BE2C (cell line): ENCODE data around the gene PHEX.

ENCODE experiments used
- DNase-seq: peaks from one replicate; pipeline ENCODE4 v3.0.0-alpha.2; 2020
- H3K27me3 ChIP-seq: fragments of 250-450 bp; sonication (Bioruptor Pico); 2 replicates; pipeline ENCODE4 v1.5.1; 2020; ENCODE audit warnings: mild to moderate bottlenecking
- H3K36me3 ChIP-seq: fragments of 250-450 bp; sonication (Bioruptor Pico); 2 replicates; pipeline ENCODE4 v1.5.1; 2020; ENCODE audit warnings: mild to moderate bottlenecking
- H3K4me1 ChIP-seq: fragments of 250-450 bp; sonication (Bioruptor Pico); 2 replicates; pipeline ENCODE4 v1.5.1; 2020
- H3K4me3 ChIP-seq: 2 replicates; pipeline ENCODE4 v1.5.1; 2011; ENCODE audit warnings: low read depth, low read length
- H3K9me3 ChIP-seq: fragments of 250-450 bp; sonication (Bioruptor Pico); 2 replicates; pipeline ENCODE4 v1.5.1; 2020
- TF ChIP-seq, protein P1 (sequence below): IDR thresholded peaks from 2 replicates; pipeline ENCODE4 v1.5.1; 2012; ENCODE audit warnings: mild to moderate bottlenecking, low read depth, low read length

Gene PHEX

GRCh38 chrX:22202251-22202650, 170.1 kb downstream of the PHEX start:
- no peak overlapping the region for H3K4me3 ChIP-seq
- no peaks in the 10 kb centered on the region for H3K27me3 ChIP-seq
- H3K9me3 ChIP-seq: no peaks in the 10 kb centered on the region
- H3K36me3 ChIP-seq: no peaks in the 10 kb centered on the region
- DNase-seq: no peak
- no peaks in the 10 kb centered on the region for H3K4me1 ChIP-seq
- TF ChIP-seq, protein P1, sequence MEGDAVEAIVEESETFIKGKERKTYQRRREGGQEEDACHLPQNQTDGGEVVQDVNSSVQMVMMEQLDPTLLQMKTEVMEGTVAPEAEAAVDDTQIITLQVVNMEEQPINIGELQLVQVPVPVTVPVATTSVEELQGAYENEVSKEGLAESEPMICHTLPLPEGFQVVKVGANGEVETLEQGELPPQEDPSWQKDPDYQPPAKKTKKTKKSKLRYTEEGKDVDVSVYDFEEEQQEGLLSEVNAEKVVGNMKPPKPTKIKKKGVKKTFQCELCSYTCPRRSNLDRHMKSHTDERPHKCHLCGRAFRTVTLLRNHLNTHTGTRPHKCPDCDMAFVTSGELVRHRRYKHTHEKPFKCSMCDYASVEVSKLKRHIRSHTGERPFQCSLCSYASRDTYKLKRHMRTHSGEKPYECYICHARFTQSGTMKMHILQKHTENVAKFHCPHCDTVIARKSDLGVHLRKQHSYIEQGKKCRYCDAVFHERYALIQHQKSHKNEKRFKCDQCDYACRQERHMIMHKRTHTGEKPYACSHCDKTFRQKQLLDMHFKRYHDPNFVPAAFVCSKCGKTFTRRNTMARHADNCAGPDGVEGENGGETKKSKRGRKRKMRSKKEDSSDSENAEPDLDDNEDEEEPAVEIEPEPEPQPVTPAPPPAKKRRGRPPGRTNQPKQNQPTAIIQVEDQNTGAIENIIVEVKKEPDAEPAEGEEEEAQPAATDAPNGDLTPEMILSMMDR: no peak

GRCh38 chrX:22203186-22203585, 171.1 kb downstream of the PHEX start:
- H3K9me3 ChIP-seq: no peaks in the 10 kb centered on the region
- H3K4me1 ChIP-seq: no peaks in the 10 kb centered on the region
- TF ChIP-seq, protein P1: no peak
- DNase-seq: no peak
- no peaks in the 10 kb centered on the region for H3K27me3 ChIP-seq
- no peak overlapping the region for H3K4me3 ChIP-seq
- H3K36me3 ChIP-seq: no peaks in the 10 kb centered on the region

DNA sequence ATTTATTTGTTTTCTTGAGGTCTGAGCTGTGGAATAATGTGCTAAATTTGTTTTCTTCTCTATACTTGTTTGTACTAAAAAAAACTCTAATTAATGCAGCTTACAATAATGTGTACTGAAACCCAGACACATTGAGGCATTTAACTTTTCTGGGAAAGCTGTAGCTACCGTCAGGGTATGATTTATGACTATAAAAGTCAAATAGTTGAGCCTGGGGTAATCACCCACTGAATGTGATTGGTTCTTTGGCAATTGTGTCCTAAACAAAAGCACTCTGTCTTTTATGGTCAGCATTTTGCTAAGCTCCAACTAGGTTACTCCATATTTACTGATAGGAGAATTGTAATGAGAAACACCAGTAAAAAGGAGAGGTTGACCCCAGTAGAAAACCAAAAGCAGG, 174.7 kb downstream of the PHEX start:
- no peaks in the 10 kb centered on the region for H3K36me3 ChIP-seq
- H3K27me3 ChIP-seq: no peaks in the 10 kb centered on the region
- no peak overlapping the region for H3K4me3 ChIP-seq
- H3K9me3 ChIP-seq: no peaks in the 10 kb centered on the region
- H3K4me1 ChIP-seq: no peaks in the 10 kb centered on the region
- TF ChIP-seq, protein P1: no peak
- DNase-seq: no peak

- no peak overlapping the region for H3K4me3 ChIP-seq
- no peak for DNase-seq
- no peaks in the 10 kb centered on the region for H3K9me3 ChIP-seq
- no peaks in the 10 kb centered on the region for H3K27me3 ChIP-seq
- TF ChIP-seq, protein P1: no peak
- H3K4me1 ChIP-seq: no peaks in the 10 kb centered on the region
- H3K36me3 ChIP-seq: no peaks in the 10 kb centered on the region
These were observed 188.8 kb downstream of the PHEX start for GRCh38 chrX:22220941-22221340.

- no peak for DNase-seq
- Histone ChIP-seq H3K27me3 (no peaks in the 10 kb centered on the region), H3K4me1 (no peaks in the 10 kb centered on the region), H3K36me3 (no peaks in the 10 kb centered on the region), H3K4me3 (no peak overlapping the region), H3K9me3 (no peaks in the 10 kb centered on the region)
- TF ChIP-seq, protein P1: no peak
These were observed 202.3 kb downstream of the PHEX start for GRCh38 chrX:22234380-22234779.

DNA sequence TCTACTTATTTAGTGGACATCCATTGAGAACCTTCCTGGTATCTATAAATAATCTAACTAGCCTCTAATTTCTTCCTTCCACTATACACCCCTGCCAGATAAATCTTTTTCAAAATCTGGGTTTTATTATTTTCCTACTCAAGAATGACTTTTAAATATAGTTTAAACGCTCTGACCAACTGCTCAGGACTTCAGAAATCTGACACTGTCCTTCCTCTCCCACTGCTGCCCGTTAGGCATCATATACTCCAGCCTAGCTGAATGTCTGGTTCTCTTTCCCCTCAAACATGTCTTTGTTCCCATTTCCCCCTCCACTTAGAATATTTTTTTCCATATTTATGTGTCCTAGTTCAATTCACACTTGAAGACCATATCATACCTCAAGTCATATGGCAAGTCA, 205.4 kb downstream of the PHEX start:
- TF ChIP-seq, protein P1: no peak
- no peak for DNase-seq
- Histone ChIP-seq H3K4me3 (no peak overlapping the region), H3K4me1 (no peaks in the 10 kb centered on the region), H3K36me3 (no peaks in the 10 kb centered on the region), H3K27me3 (no peaks in the 10 kb centered on the region), H3K9me3 (no peaks in the 10 kb centered on the region)
